Measurements from ENCODE around the gene CT45A6.
"Not testable (repeated sequence)": the region's sequence is repeated elsewhere in the genome, so short reads cannot be mapped to it uniquely, and the experiment has no call there.

CT45A6 gene

GRCh38 chrX:135802687-135803086 lies at the start of gene CT45A6:
Gene CT45A6 (minus strand): TSS chrX:135802787. CDS start chrX:135798993, 3,794 bp downstream.
- not testable (repeated sequence) for DNase-seq

GRCh38 chrX:135837180-135837579 lies 34.6 kb upstream of the CT45A6 start, which contains the start of gene CT45A7:
Gene CT45A7 (minus strand): TSS chrX:135837280. CDS start chrX:135833533, 3,747 bp downstream.
- not testable (repeated sequence) for DNase-seq

GRCh38 chrX:135819912-135820311 lies 17.3 kb upstream of the CT45A6 start, which contains the start of gene CT45A2:
Gene CT45A2 (minus strand): TSS chrX:135820012. CDS start chrX:135816265, 3,747 bp downstream.
- not testable (repeated sequence) for DNase-seq

GRCh38 chrX:135785403-135785802 lies 17.2 kb downstream of the CT45A6 start, which contains the start of gene CT45A5:
Gene CT45A5 (minus strand): TSS chrX:135785503. CDS start chrX:135781729, 3,774 bp downstream.
- not testable (repeated sequence) for DNase-seq

- DNase-seq: not testable (repeated sequence)
Observed at GRCh38 chrX:135768091-135768490, 34.5 kb downstream of the CT45A6 start, which contains the start of gene CT45A3. Gene CT45A3 (minus strand): TSS chrX:135768191. CDS start chrX:135764444, 3,747 bp downstream.

- not testable (repeated sequence) for DNase-seq
Observed at GRCh38 chrX:135744739-135745138, 57.8 kb downstream of the CT45A6 start.
